SK-N-SH treated with all-trans-retinoic acid at 6 μM for 48 hours (cell line): Measurements from ENCODE around the gene FTCDNL1.

ENCODE experiments used
- ATAC-seq: fragments of 200-7000 bp; cut with Tn5 transposase; 3 replicates; pipeline ENCODE4 v1.9.1; 2020; ENCODE audit warnings: mild to moderate bottlenecking, moderate library complexity
- ARNTL ChIP-seq: fragments of 450-650 bp; formaldehyde crosslinking; IDR thresholded peaks from 2 replicates; pipeline ENCODE4 v1.5.0; 2020; ENCODE audit warnings: low read depth, mild to moderate bottlenecking, moderate library complexity, borderline replicate concordance
- BACH2 ChIP-seq: fragments of 250-450 bp; sonication (Bioruptor Pico); IDR thresholded peaks from 2 replicates; pipeline ENCODE4 v1.9.0; 2021; ENCODE audit warnings: mild to moderate bottlenecking, borderline replicate concordance
- CSDC2 ChIP-seq: fragments of 250-450 bp; sonication (Bioruptor Pico); IDR thresholded peaks from 2 replicates; pipeline ENCODE4 v1.5.0; 2020; ENCODE audit warnings: mild to moderate bottlenecking, moderate library complexity
- ESRRG ChIP-seq: fragments of 250-450 bp; sonication (Bioruptor Pico); IDR thresholded peaks from 2 replicates; pipeline ENCODE4 v1.6.1; 2021; ENCODE audit warnings: mild to moderate bottlenecking
- GLIS3 ChIP-seq: fragments of 250-450 bp; sonication (Bioruptor Pico); IDR thresholded peaks from 2 replicates; pipeline ENCODE4 v1.5.0; 2020; ENCODE audit warnings: mild to moderate bottlenecking, moderate library complexity
- ISL1 ChIP-seq: fragments of 250-450 bp; sonication (Bioruptor Pico); IDR thresholded peaks from 2 replicates; pipeline ENCODE4 v2.1.2; 2022; ENCODE audit warnings: mild to moderate bottlenecking, moderate library complexity
- OSR1 ChIP-seq: fragments of 250-450 bp; sonication (Bioruptor Pico); IDR thresholded peaks from 2 replicates; pipeline ENCODE4 v1.8.0; 2022; ENCODE audit warnings: moderate library complexity, mild to moderate bottlenecking, inconsistent platforms
- PATZ1 ChIP-seq: fragments of 250-450 bp; sonication (Bioruptor Pico); IDR thresholded peaks from 2 replicates; pipeline ENCODE4 v1.8.0; 2020; ENCODE audit warnings: mild to moderate bottlenecking, moderate library complexity, borderline replicate concordance
- POU6F1 ChIP-seq: fragments of 250-450 bp; sonication (Bioruptor Pico); IDR thresholded peaks from 2 replicates; pipeline ENCODE4 v1.8.0; 2021; ENCODE audit warnings: low read depth, mild to moderate bottlenecking, moderate library complexity, borderline replicate concordance
- RARB ChIP-seq: fragments of 250-450 bp; sonication (Bioruptor Pico); IDR thresholded peaks from 2 replicates; pipeline ENCODE4 v1.8.0; 2021; ENCODE audit warnings: mild to moderate bottlenecking, moderate library complexity
- TCF4 ChIP-seq: fragments of 250-450 bp; sonication (Bioruptor Pico); IDR thresholded peaks from 2 replicates; pipeline ENCODE4 v1.8.0; 2021; ENCODE audit warnings: mild to moderate bottlenecking, moderate library complexity, borderline replicate concordance
- TOX ChIP-seq: fragments of 250-450 bp; sonication (Bioruptor Pico); IDR thresholded peaks from 2 replicates; pipeline ENCODE4 v1.8.0; 2021; ENCODE audit warnings: mild to moderate bottlenecking, moderate library complexity, borderline replicate concordance
- TSHZ2 ChIP-seq: fragments of 250-450 bp; sonication (Bioruptor Pico); IDR thresholded peaks from 2 replicates; pipeline ENCODE4 v1.5.0; 2020; ENCODE audit warnings: mild to moderate bottlenecking, moderate library complexity
- ZC3H10 ChIP-seq: fragments of 250-450 bp; sonication (Bioruptor Pico); IDR thresholded peaks from 2 replicates; pipeline ENCODE4 v1.5.1; 2021; ENCODE audit warnings: mild to moderate bottlenecking, moderate library complexity
- ZFP3 ChIP-seq: fragments of 250-450 bp; sonication (Bioruptor Pico); IDR thresholded peaks from 2 replicates; pipeline ENCODE4 v1.5.0; 2020; ENCODE audit warnings: mild to moderate bottlenecking, moderate library complexity
- ZFP30 ChIP-seq: fragments of 450-650 bp; formaldehyde crosslinking; IDR thresholded peaks from 2 replicates; pipeline ENCODE4 v1.5.0; 2022; ENCODE audit warnings: mild to moderate bottlenecking, moderate library complexity
- ZNF565 ChIP-seq: fragments of 450-650 bp; formaldehyde crosslinking; conservative IDR thresholded peaks from 2 replicates; pipeline ENCODE4 v1.5.0; 2020; ENCODE audit warnings: low read depth, mild to moderate bottlenecking, moderate library complexity
- ZNF70 ChIP-seq: fragments of 450-650 bp; formaldehyde crosslinking; IDR thresholded peaks from 2 replicates; pipeline ENCODE4 v1.5.0; 2020; ENCODE audit warnings: mild to moderate bottlenecking, moderate library complexity
- ZNF8 ChIP-seq: fragments of 450-650 bp; formaldehyde crosslinking; IDR thresholded peaks from 2 replicates; pipeline ENCODE4 v1.5.0; 2020; ENCODE audit warnings: mild to moderate bottlenecking, moderate library complexity
- TF ChIP-seq, protein P1 (sequence below): fragments of 250-450 bp; sonication (Bioruptor Pico); IDR thresholded peaks from 2 replicates; pipeline ENCODE4 v1.5.1; 2020; ENCODE audit warnings: low read depth, mild to moderate bottlenecking, moderate library complexity

The FTCDNL1 gene

GRCh38 chr2:199756211-199756610, 94.8 kb downstream of the FTCDNL1 start:
- TF ChIP-seq PATZ1 (CRISPR knock-in tag) (no peak), ZNF565 (CRISPR knock-in tag) (no peak), CSDC2 (CRISPR knock-in tag) (no peak), POU6F1 (CRISPR knock-in tag) (no peak), TOX (no peak), ISL1 (no peak), OSR1 (CRISPR knock-in tag) (no peak), TSHZ2 (CRISPR knock-in tag) (no peak), ZFP3 (CRISPR knock-in tag) (no peak), RARB (no peak), ARNTL (CRISPR knock-in tag) (no peak), GLIS3 (CRISPR knock-in tag) (no peak), TCF4 (no peak), ESRRG (CRISPR knock-in tag) (no peak), ZNF70 (CRISPR knock-in tag) (no peak), ZC3H10 (CRISPR knock-in tag) (no peak), ZNF8 (CRISPR knock-in tag) (no peak), BACH2 (CRISPR knock-in tag) (no peak)
- TF ChIP-seq, protein P1, sequence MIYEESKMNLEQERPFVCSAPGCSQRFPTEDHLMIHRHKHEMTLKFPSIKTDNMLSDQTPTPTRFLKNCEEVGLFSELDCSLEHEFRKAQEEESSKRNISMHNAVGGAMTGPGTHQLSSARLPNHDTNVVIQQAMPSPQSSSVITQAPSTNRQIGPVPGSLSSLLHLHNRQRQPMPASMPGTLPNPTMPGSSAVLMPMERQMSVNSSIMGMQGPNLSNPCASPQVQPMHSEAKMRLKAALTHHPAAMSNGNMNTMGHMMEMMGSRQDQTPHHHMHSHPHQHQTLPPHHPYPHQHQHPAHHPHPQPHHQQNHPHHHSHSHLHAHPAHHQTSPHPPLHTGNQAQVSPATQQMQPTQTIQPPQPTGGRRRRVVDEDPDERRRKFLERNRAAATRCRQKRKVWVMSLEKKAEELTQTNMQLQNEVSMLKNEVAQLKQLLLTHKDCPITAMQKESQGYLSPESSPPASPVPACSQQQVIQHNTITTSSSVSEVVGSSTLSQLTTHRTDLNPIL (CRISPR knock-in tag), result no peak
- no peak for ATAC-seq

DNA sequence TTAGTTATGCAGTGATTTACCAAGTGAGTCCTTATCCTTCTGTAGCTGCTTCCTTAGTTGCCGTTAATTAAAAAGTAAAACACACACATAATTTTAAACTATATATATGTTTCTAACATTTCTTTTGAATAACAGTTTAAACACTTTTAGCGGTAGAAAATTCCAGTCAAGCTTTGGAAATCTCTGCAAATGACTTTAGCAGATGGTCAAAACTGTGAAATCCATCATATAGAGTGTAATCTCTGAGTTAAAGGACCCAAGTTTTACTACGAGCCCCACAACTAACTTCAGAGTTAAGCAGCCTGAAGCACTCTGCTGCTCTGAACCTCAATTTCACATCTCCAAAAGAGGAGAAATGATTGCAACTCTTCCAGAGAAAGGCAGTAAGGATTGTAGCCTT, 96.2 kb downstream of the FTCDNL1 start:
- no peak for ATAC-seq

GRCh38 chr2:199751492-199752120, 99.4 kb downstream of the FTCDNL1 start:
- TF ChIP-seq BACH2 (CRISPR knock-in tag) (no peak), ESRRG (CRISPR knock-in tag) (no peak), ZNF8 (CRISPR knock-in tag) (no peak), CSDC2 (CRISPR knock-in tag) (no peak), GLIS3 (CRISPR knock-in tag) (no peak), RARB (no peak), ZNF70 (CRISPR knock-in tag) (no peak), ZFP30 (CRISPR knock-in tag) (no peak), ZNF565 (CRISPR knock-in tag) (no peak), OSR1 (CRISPR knock-in tag) (no peak), TSHZ2 (CRISPR knock-in tag) (no peak), ZFP3 (CRISPR knock-in tag) (no peak), POU6F1 (CRISPR knock-in tag) (no peak)
- ATAC-seq, result no peak

More for the DNA sequence above, 96.2 kb downstream of the FTCDNL1 start:
- TF ChIP-seq ZFP30 (CRISPR knock-in tag), result no peak
- TF ChIP-seq OSR1 (CRISPR knock-in tag), result no peak
